Vein endothelial cell (primary cell): Measurements from ENCODE around the gene BPIFB6. TPM values are rescaled to one million over a fixed set of nuclear protein-coding genes. Genes with fewer than 3 reads are reported as not detected.

ENCODE experiments used
- total RNA-seq: library from RNA; depleted of rRNA; stranded (reverse); fragments of >200 nt; gene quantifications from 2 replicates; pipeline ENCODE4 v1.2.3, GENCODE V29; 2012

Gene BPIFB6, protein sequence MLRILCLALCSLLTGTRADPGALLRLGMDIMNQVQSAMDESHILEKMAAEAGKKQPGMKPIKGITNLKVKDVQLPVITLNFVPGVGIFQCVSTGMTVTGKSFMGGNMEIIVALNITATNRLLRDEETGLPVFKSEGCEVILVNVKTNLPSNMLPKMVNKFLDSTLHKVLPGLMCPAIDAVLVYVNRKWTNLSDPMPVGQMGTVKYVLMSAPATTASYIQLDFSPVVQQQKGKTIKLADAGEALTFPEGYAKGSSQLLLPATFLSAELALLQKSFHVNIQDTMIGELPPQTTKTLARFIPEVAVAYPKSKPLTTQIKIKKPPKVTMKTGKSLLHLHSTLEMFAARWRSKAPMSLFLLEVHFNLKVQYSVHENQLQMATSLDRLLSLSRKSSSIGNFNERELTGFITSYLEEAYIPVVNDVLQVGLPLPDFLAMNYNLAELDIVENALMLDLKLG
- not detected in 2 replicates for total RNA-seq

GRCh38 chr20:33031531-33031930 is at the start of gene BPIFB6:
Gene BPIFB6, plus strand, starts transcription at chr20:33031648. Its CDS starts 0 bp downstream, at chr20:33031648.

DNA sequence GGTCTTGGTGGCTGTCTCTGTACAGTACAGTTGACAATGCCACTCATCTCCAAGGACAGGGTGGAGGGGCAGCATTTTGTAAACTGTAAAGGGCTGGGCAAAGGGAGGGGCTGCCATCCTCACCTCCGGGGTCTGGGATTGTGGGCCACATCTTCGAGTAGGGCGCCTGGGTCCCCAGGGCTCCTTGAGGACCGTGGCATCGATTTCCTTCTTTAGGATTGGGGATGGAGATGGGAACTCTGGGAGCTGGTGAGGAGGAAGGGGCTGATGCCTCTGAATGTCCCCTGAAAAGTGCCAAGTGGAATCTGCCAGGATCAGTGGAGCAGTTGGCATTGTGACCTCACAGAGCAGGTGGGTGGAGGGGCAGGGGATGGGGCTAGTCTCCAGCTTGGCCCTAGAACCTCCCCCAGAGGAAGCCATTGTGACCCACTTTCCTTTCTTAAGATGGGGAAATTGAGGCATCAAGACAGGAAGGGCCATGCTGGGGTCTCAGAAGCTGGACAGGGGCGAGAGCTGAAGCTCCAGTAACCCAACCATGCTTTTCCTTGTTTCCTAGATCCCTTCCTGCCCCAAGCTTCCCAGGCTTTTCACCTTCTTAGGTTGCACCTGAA is 27.2 kb upstream of the BPIFB6 start, which contains the start of gene SUN5:
Gene SUN5 (minus strand): TSS at position 293 of the 611 bp plus-strand sequence. CDS start 93 bp downstream, at position 200.

DNA sequence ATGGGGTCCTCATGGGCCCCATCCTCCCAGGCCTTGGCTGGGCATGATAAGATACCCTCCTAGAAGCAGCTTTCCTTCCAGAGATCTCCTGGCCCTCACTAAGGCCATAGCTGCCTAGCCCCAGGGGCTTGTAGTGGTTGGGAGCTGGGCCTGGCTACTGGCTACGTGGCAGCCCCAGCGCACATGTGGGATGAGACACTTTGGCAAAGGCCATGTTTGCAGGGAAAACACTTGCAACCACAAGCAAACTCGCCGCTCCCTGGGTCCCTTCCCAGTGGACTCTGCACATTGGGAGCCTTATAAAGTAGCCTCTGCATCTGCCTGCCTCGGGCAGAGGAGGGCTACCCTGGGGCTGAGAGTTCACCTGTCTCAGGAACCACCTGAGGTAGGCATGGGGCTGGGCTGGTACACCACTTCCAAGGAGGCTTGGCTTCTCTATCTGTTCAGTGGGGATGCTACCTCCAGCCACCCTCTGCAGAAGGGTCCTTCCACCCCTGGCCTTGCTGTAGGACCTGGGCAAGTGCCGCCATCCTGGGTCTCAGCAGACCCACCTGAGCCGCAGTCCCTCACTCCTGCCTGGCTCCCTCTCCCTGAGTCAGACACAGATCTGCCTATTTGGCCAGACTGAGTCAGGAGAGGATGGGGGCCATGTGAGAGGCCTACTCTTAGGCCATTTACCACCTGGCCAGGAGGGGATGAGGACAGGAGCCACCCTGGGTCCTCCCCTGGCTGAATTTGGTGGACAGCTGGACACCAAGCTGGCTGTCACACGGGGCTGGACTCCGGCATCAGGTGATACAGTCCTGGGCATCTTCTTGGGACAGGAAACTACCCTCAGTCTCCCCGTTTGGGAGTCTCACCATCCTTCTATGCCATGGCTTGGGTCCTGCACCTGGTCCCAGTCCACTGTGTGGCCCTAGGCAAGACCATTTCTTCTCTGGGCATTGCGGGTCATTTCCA is 23.8 kb upstream of the BPIFB6 start, which contains the start of gene BPIFB2:
Gene BPIFB2 (plus strand): TSS at position 329 of the 960 bp plus-strand sequence. CDS start 871 bp downstream, outside the sequence.

DNA sequence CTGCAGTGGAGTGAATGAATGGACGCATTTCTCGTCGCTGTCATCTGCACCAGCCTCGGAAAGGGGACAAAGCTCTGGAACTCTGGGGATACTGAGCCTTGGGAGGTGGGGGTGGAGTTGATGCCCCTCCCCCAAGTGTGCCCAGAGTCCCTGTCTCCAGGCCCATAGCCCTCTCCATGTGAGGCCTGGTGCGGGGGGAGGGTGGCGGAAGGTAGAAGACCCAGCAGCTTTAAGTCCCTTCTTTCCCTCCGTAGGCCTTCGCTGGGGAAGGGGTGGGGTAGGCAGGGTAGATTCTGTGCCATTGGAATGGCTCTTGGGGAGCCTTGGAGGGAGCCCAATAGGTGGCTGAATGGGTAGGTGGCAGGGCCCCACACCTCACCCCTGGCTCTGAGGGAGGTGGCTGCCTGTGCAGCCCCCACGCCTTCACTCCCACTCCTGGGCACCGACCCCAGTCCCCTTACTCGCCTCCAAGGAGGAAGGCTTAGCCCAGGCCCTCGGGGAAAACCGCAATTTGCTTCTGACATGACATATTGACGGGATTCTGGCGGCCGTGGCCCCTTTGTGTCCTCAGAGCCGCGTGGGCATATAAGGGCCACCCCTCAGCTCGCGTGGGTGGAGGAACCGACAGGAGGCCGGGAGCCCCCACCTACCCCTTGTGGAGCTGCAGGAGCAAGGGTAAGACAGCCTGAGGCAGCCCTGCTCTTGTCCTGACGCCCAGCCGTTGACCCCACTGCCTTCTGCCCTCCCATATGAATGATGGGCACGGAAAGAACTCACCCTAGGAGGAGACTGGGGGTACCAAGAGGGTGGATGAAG is 22.1 kb downstream of the BPIFB6 start, which contains the start of gene BPIFB3:
Gene BPIFB3 (plus strand): TSS at position 613 of the 816 bp plus-strand sequence. CDS start 1,533 bp downstream, outside the sequence.

DNA sequence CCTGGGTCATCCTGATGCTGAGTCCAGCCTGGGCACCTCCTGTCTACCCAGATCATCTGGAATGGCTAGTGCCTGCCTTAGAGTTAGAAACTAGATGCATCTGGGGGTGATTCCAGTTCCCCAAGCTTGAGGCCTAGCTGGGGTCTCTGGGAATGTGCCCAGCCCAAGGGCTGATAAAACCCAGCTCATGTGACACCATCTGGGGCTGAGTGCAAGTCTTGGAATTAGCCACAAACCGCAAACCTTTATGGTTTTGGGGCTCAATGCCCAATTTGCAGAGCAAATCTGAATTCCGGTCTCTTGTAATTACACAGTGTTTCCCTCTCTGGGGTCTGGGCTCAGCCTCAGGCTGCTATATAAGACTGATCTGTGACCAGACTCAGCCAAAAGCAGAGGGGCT is 47.8 kb downstream of the BPIFB6 start, which contains the start of gene BPIFB4:
Gene BPIFB4 (plus strand): TSS at position 385 of the 400 bp plus-strand sequence. CDS start 1,884 bp downstream, outside the sequence.

Other genes with a start within 250 kb of the BPIFB6 start
- 119 and 151 TPM in 2 replicates for gene MAPRE1, start 211.7 kb upstream of the BPIFB6 start, total RNA-seq
- under 0.01 TPM in 2 replicates for gene EFCAB8, start 172.7 kb upstream of the BPIFB6 start, total RNA-seq
- not detected in 2 replicates for gene SUN5, start 27.2 kb upstream of the BPIFB6 start, total RNA-seq
- gene BPIFB2, start 23.9 kb upstream of the BPIFB6 start, total RNA-seq, result not detected in 2 replicates
- gene BPIFB3, start 22.3 kb downstream of the BPIFB6 start, total RNA-seq, result not detected in 2 replicates
- gene BPIFB4, start 48.0 kb downstream of the BPIFB6 start, total RNA-seq, result not detected in 2 replicates
- gene BPIFA2, start 136.5 kb downstream of the BPIFB6 start, total RNA-seq, result not detected in 2 replicates
- gene BPIFA3, start 185.7 kb downstream of the BPIFB6 start, total RNA-seq, result not detected in 2 replicates
- gene BPIFA1, start 204.3 kb downstream of the BPIFB6 start, total RNA-seq, result not detected in 2 replicates